Adrenal gland (tissue), 5 donors: ENCODE results near the gene GALNT7.

Experiments used
- CTCF ChIP-seq, 6 experiments: fragments of 450-650 bp in 4 of 6; fragments of 200-600 bp in 2 of 6; sonication (generic) in 1 of 6; IDR thresholded peaks; 1 replicate in 5 of 6; 2 replicates in 1 of 6; pipeline versions ENCODE4 v1.5.1 to v1.8.0; 2016 to 2021; ENCODE audit warnings: antibody characterized with exemption in 6 of 6, mild to moderate bottlenecking in 2 of 6, moderate library complexity in 1 of 6
- POLR2A ChIP-seq, 2 donors: fragments of 450-650 bp; IDR thresholded peaks; one replicate each; pipeline ENCODE4 v1.6.1; 2017; ENCODE audit warnings: antibody characterized with exemption in 2 of 2, mild to moderate bottlenecking in 2 of 2, moderate library complexity in 1 of 2
- donor health status: DM: no; HTN: no; CAD: no.

GRCh38 chr4:173138624-173139023 lies 30.0 kb upstream of the GALNT7 start:
- TF ChIP-seq CTCF (IDR thresholded peaks at IDR 0.05) (no peak), POLR2A (IDR thresholded peaks at IDR 0.05) (no peak)
